Measurements from ENCODE around the gene TEDC1.
A peak's percentile ranks its signal among the peaks of the same experiment; 100 is the strongest.

TEDC1 gene

DNA sequence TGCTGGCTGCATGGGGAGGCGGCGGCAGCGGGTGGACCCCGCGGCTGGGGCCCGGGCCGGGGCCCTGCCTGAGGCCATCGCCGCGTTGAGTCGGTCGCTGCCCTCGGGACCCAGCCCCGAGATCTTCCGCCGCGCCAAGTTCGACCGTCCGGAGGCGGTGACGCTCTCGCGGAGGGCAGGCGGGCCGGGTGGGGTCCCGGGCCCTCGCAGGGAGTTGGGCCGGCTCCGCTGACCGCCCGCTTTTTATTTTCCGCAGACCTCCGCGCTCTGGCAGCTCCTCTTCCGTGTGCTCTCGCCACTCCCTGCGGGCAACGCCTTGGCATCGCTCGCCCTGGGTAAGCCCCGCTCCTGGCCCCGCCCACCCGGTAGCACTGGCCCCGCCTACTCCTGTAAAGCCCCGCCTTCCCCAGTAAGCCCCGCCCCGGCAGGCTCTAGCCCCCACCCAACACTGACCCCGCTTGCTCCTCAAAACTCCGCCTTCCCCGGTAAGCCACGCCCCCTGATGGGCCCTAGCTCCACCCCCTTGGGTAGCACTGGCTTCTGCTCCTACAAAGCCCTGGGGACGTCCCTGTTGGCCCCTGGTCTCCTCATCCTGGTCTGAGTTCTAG, 424 bp downstream of the TEDC1 start (continued):
- TF ChIP-seq, protein P1, sequence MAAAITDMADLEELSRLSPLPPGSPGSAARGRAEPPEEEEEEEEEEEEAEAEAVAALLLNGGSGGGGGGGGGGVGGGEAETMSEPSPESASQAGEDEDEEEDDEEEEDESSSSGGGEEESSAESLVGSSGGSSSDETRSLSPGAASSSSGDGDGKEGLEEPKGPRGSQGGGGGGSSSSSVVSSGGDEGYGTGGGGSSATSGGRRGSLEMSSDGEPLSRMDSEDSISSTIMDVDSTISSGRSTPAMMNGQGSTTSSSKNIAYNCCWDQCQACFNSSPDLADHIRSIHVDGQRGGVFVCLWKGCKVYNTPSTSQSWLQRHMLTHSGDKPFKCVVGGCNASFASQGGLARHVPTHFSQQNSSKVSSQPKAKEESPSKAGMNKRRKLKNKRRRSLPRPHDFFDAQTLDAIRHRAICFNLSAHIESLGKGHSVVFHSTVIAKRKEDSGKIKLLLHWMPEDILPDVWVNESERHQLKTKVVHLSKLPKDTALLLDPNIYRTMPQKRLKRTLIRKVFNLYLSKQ (tag by site-specific recombination; IDR thresholded peaks at IDR 0.05; ENCODE audit: borderline replicate concordance) = no peak
- TF ChIP-seq YY1 (tag by site-specific recombination; IDR thresholded peaks at IDR 0.05) (peak; percentile 23; the same call in 1 of the 2 replicates), ZNF146 (tag by site-specific recombination; IDR thresholded peaks at IDR 0.05) (0 out of 2 replicates have a peak, but pooled peaks have one; percentile 18), ZNF785 (tag by site-specific recombination; IDR thresholded peaks at IDR 0.05) (0 out of 2 replicates have a peak, but pooled peaks have one; percentile 39), REPIN1 (tag by site-specific recombination; IDR thresholded peaks at IDR 0.05; ENCODE audit: low read depth) (no peak), ZNF223 (tag by site-specific recombination; IDR thresholded peaks at IDR 0.05) (no peak), ZNF169 (tag by site-specific recombination; IDR thresholded peaks at IDR 0.05) (0 out of 2 replicates have a peak, but pooled peaks have one; percentile 34), ZNF561 (tag by site-specific recombination; IDR thresholded peaks at IDR 0.05; ENCODE audit: borderline replicate concordance) (peak; percentile 60; the same call in 1 of the 2 replicates), ZNF600 (tag by site-specific recombination; IDR thresholded peaks at IDR 0.05) (no peak), OSR2 (tag by site-specific recombination; IDR thresholded peaks at IDR 0.05) (peak; percentile 67), ZFP69B (tag by site-specific recombination; IDR thresholded peaks at IDR 0.05) (peak; percentile 58; the same call in 1 of the 2 replicates), HOXC10 (CRISPR knock-in tag; IDR thresholded peaks at IDR 0.05) (no peak), SALL2 (tag by site-specific recombination; IDR thresholded peaks at IDR 0.05; ENCODE audit: borderline replicate concordance) (no peak), TCF7L2 (IDR thresholded peaks at IDR 0.05; ENCODE audit: borderline replicate concordance, low read depth, low read length) (no peak), SP2 (tag by site-specific recombination; IDR thresholded peaks at IDR 0.05) (peak; percentile 56), GLIS2 (tag by site-specific recombination; IDR thresholded peaks at IDR 0.05) (0 out of 2 replicates have a peak, but pooled peaks have one; percentile 34)
- TF ChIP-seq, protein P2, sequence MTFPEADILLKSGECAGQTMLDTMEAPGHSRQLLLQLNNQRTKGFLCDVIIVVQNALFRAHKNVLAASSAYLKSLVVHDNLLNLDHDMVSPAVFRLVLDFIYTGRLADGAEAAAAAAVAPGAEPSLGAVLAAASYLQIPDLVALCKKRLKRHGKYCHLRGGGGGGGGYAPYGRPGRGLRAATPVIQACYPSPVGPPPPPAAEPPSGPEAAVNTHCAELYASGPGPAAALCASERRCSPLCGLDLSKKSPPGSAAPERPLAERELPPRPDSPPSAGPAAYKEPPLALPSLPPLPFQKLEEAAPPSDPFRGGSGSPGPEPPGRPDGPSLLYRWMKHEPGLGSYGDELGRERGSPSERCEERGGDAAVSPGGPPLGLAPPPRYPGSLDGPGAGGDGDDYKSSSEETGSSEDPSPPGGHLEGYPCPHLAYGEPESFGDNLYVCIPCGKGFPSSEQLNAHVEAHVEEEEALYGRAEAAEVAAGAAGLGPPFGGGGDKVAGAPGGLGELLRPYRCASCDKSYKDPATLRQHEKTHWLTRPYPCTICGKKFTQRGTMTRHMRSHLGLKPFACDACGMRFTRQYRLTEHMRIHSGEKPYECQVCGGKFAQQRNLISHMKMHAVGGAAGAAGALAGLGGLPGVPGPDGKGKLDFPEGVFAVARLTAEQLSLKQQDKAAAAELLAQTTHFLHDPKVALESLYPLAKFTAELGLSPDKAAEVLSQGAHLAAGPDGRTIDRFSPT (tag by site-specific recombination; IDR thresholded peaks at IDR 0.05) = peak; percentile 93

DNA sequence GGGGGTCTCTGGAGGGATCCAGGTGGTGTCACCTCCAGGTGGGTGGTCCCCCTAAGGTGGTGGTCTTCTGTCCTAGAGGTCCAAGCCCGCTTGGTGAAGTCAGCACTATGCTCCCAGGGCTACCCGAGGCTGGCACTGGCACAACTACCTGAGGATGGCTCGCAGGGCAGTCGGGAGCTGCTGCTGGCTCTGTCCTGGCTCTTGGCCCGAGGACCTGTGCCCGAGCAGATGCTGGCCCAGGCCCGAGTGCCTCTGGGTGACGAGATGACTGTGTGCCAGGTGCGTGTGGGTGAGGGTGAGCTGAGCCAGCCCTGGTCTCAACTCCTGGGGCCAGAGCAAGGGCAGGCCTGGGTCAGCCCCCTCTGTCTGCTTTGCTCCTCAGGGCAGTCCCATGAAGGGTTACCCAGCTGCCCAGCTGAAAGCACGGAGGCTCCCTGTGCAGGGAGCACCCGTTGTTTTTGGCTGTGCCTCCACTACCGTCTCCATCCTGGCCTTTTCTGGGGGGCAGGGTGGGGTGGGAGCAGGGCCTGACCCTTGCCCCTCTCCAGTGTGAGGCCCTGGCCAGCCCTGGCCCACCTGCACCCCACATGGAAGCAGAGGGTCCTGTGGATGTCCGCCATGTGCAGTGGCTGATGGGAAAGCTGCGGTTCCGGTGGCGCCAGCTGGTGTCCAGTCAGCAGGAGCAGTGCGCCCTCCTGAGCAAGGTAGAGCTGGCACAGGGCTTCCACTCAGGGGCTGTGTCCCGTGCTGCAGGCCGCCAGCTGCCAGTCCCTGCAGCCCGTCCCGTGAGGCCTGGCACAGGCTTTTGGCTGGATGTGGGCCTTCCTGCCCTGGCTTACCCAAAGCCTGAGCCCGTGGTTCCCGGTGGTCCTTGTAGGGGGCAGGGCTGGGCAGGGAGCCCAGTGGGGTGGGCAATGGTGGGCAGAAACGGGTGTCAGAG, 1.3 kb downstream of the TEDC1 start:
- Histone ChIP-seq H3K27ac (ENCODE audit: extremely low read depth, low read depth, low read length) (0 out of 2 replicates have a peak overlapping the region, but pooled peaks have one; percentile 16), H3K9me3 (ENCODE audit: control insufficient read depth, insufficient read depth, low read depth, low read length) (no peaks in the 10 kb centered on the region)
- TF ChIP-seq GLIS2 (tag by site-specific recombination; IDR thresholded peaks at IDR 0.05) (peak; percentile 6; the same call in 1 of the 2 replicates), ZBTB8A (tag by site-specific recombination; IDR thresholded peaks at IDR 0.05) (0 out of 2 replicates have a peak, but pooled peaks have one; percentile 12)
- TF ChIP-seq, protein P3, sequence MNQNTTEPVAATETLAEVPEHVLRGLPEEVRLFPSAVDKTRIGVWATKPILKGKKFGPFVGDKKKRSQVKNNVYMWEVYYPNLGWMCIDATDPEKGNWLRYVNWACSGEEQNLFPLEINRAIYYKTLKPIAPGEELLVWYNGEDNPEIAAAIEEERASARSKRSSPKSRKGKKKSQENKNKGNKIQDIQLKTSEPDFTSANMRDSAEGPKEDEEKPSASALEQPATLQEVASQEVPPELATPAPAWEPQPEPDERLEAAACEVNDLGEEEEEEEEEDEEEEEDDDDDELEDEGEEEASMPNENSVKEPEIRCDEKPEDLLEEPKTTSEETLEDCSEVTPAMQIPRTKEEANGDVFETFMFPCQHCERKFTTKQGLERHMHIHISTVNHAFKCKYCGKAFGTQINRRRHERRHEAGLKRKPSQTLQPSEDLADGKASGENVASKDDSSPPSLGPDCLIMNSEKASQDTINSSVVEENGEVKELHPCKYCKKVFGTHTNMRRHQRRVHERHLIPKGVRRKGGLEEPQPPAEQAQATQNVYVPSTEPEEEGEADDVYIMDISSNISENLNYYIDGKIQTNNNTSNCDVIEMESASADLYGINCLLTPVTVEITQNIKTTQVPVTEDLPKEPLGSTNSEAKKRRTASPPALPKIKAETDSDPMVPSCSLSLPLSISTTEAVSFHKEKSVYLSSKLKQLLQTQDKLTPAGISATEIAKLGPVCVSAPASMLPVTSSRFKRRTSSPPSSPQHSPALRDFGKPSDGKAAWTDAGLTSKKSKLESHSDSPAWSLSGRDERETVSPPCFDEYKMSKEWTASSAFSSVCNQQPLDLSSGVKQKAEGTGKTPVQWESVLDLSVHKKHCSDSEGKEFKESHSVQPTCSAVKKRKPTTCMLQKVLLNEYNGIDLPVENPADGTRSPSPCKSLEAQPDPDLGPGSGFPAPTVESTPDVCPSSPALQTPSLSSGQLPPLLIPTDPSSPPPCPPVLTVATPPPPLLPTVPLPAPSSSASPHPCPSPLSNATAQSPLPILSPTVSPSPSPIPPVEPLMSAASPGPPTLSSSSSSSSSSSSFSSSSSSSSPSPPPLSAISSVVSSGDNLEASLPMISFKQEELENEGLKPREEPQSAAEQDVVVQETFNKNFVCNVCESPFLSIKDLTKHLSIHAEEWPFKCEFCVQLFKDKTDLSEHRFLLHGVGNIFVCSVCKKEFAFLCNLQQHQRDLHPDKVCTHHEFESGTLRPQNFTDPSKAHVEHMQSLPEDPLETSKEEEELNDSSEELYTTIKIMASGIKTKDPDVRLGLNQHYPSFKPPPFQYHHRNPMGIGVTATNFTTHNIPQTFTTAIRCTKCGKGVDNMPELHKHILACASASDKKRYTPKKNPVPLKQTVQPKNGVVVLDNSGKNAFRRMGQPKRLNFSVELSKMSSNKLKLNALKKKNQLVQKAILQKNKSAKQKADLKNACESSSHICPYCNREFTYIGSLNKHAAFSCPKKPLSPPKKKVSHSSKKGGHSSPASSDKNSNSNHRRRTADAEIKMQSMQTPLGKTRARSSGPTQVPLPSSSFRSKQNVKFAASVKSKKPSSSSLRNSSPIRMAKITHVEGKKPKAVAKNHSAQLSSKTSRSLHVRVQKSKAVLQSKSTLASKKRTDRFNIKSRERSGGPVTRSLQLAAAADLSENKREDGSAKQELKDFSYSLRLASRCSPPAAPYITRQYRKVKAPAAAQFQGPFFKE (tag by site-specific recombination; IDR thresholded peaks at IDR 0.05; ENCODE audit: borderline replicate concordance) = 0 out of 2 replicates have a peak, but pooled peaks have one; percentile 56
- TF ChIP-seq, protein P2 (tag by site-specific recombination; IDR thresholded peaks at IDR 0.05) = peak; percentile 56; the same call in 1 of the 2 replicates

More for the DNA sequence above, 1.3 kb downstream of the TEDC1 start:
- POLR2A ChIA-PET = interaction anchor here (0.6 to 1.4 kb wide), 13 partner anchors 8 to 695 kb away, joined by 3 to 19 read pairs (median 4); no protein-coding TSS in a partner anchor
- CTCF ChIA-PET = interaction anchor here (0.6 to 5.0 kb wide), 8 partner anchors 11 to 852 kb away, joined by 3 to 83 read pairs (median 3); no protein-coding TSS in a partner anchor
- H3K4me3 ChIP-seq (ENCODE audit: low read depth, low read length) = peak overlapping the region; percentile 81
- peaks cover 0 to 18% of the 10 kb centered on the region in 2 experiments; a peak in 1 of 3 replicates for H3K36me3 ChIP-seq (ENCODE audit: control insufficient read depth in 2 of 2, insufficient read depth in 1 of 2, low read length in 2 of 2)
- peaks cover 5% of the 10 kb centered on the region for H3K4me1 ChIP-seq (ENCODE audit: control insufficient read depth, insufficient read depth, low read length)
